HG03108 (cell line): ENCODE data around the gene APP.

Experiments
- ATAC-seq: cut with Tn5 transposase; IDR thresholded peaks from one replicate; pipeline ENCODE4 v1.9.1; 2021; ENCODE audit warnings: moderate library complexity; ENCODE audit not compliant: unreplicated experiment

Gene APP

GRCh38 chr21:26170471-26171257 is at the start of gene APP:
TSS of gene APP (minus strand) at chr21:26170770. CDS start at chr21:26170620, 150 bp downstream.
- ATAC-seq, result peak; percentile 82

- ATAC-seq, result no peak
Measured at GRCh38 chr21:26212220-26212619, 41.6 kb upstream of the APP start.

- no peak for ATAC-seq
Measured at GRCh38 chr21:26210614-26211013, 40.0 kb upstream of the APP start.

- ATAC-seq, result no peak
Measured at GRCh38 chr21:26207021-26207420, 36.5 kb upstream of the APP start.

GRCh38 chr21:26199456-26199855 is 28.9 kb upstream of the APP start:
- no peak for ATAC-seq

GRCh38 chr21:26195708-26196107 is 25.1 kb upstream of the APP start:
- ATAC-seq, result no peak

GRCh38 chr21:26194811-26195251 is 24.3 kb upstream of the APP start:
- ATAC-seq, result no peak

GRCh38 chr21:26194326-26194725 is 23.8 kb upstream of the APP start:
- no peak for ATAC-seq

GRCh38 chr21:26191609-26192008 is 21.0 kb upstream of the APP start:
- no peak for ATAC-seq

GRCh38 chr21:26188422-26188821 is 17.9 kb upstream of the APP start:
- no peak for ATAC-seq

GRCh38 chr21:26185446-26185845 is 14.9 kb upstream of the APP start:
- ATAC-seq, result no peak

GRCh38 chr21:26185021-26185420 is 14.5 kb upstream of the APP start:
- ATAC-seq, result no peak

GRCh38 chr21:26179501-26179900 is 8.9 kb upstream of the APP start:
- ATAC-seq, result no peak

GRCh38 chr21:26177746-26178426 is 7.3 kb upstream of the APP start:
- no peak for ATAC-seq

- ATAC-seq, result no peak
Measured at GRCh38 chr21:26177187-26177586, 6.6 kb upstream of the APP start.

GRCh38 chr21:26171258-26172100 is 909 bp upstream of the APP start:
- no peak for ATAC-seq

GRCh38 chr21:26169611-26170470 is 729 bp downstream of the APP start:
- ATAC-seq, result peak; percentile 22

GRCh38 chr21:26169061-26169610 is 1.4 kb downstream of the APP start:
- no peak for ATAC-seq

- no peak for ATAC-seq
Measured at GRCh38 chr21:26168371-26168770, 2.2 kb downstream of the APP start.

GRCh38 chr21:26167593-26167992 is 3.0 kb downstream of the APP start:
- ATAC-seq, result no peak
